ENCODE results near the gene GAS5.

- TF ChIP-seq POLR2A (IDR thresholded peaks at IDR 0.05; ENCODE audit: low read depth, low read length) (no peak), ZBED1 (IDR thresholded peaks at IDR 0.05; ENCODE audit: borderline replicate concordance) (no peak), SP1 (IDR thresholded peaks at IDR 0.05; ENCODE audit: low read depth, low read length) (no peak), RAD21 (IDR thresholded peaks at IDR 0.05; ENCODE audit: insufficient read depth, low read depth, low read length) (no peak), CTCF (IDR thresholded peaks at IDR 0.05 in 2 of 3, conservative IDR thresholded peaks at IDR 0.05 in 1 of 3; ENCODE audit: control insufficient read depth in 2 of 3, extremely low read depth in 1 of 3, insufficient read depth in 1 of 3, low read depth in 3 of 3, low read length in 3 of 3) (no peak), USF2 (IDR thresholded peaks at IDR 0.05; ENCODE audit: borderline replicate concordance, low read depth, low read length) (no peak)
Observed at GRCh38 chr1:173857363-173857917, 10.3 kb downstream of the GAS5 start.

All from GM12878 (cell line).